ENCODE data around the gene VWF. TPM values are rescaled to one million over a fixed set of nuclear protein-coding genes. Genes with fewer than 3 reads are reported as not detected.

The VWF gene
- total RNA-seq, 4 donors from 2014 or later: 21.1 to 92.5 (median 49.7) TPM

DNA sequence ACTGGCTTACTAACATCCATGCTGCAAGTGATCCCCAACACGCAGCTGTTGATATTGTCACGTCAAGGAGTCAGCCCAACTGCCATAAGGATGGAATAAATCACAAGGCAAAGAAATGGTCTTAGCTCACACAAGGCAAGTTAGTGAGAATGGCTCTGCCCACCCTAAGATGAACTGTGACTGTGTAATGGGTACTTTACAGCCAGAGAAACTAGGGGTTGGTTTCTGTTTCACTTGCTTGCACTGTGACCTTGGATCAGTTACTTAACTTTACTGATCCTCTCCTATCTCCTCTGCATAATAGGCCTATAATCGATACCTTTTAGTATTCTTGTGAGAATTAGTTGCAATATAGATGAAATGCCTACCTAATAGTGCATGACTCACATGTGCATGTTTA lies 127.2 kb downstream of the VWF start:
- Histone ChIP-seq H3K4me1 (peaks cover 0 to 18% (median 0%) of the 10 kb centered on the region in 3 donors), H3K4me3 (no peak overlapping the region), H3K9me3 (no peaks in the 10 kb centered on the region), H3K27me3 (peaks cover 0 to 10% (median 0%) of the 10 kb centered on the region in 4 donors), H3K27ac (no peak overlapping the region), H3K36me3 (peaks cover 0 to 28% (median 0%) of the 10 kb centered on the region in 3 donors)
- DNase-seq: no peak
- intact Hi-C loops (cut with DNase I): no loop called here
- TF ChIP-seq, protein P1, sequence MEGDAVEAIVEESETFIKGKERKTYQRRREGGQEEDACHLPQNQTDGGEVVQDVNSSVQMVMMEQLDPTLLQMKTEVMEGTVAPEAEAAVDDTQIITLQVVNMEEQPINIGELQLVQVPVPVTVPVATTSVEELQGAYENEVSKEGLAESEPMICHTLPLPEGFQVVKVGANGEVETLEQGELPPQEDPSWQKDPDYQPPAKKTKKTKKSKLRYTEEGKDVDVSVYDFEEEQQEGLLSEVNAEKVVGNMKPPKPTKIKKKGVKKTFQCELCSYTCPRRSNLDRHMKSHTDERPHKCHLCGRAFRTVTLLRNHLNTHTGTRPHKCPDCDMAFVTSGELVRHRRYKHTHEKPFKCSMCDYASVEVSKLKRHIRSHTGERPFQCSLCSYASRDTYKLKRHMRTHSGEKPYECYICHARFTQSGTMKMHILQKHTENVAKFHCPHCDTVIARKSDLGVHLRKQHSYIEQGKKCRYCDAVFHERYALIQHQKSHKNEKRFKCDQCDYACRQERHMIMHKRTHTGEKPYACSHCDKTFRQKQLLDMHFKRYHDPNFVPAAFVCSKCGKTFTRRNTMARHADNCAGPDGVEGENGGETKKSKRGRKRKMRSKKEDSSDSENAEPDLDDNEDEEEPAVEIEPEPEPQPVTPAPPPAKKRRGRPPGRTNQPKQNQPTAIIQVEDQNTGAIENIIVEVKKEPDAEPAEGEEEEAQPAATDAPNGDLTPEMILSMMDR (IDR thresholded peaks at IDR 0.05): no peak
- no peak for TF ChIP-seq POLR2A (IDR thresholded peaks at IDR 0.05)
- WGBS, 2 donors: 96 to 97% methylated on average over 3 of the region's 3 CpGs

DNA sequence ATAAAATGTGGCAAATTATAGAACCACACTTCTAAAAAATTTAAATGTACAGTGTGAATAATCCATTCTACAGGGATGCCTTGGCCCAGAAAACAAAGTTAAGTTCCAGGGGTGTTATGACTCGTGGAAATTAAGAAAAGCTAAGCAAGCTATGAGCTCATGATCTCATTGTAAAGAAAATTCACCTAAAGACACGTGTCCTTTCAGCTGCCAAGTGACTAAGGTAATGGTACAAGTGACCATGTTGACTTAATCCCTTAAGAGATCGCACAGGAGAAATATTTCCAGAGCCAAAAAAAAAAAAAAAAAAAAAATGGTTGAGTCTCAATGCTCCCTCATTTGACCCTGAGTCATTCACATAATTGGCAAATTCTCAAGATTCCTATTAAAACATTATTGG lies 128.0 kb downstream of the VWF start:
- intact Hi-C loops (cut with DNase I): no loop called here
- 23 to 39% methylated on average over 3 of the region's 3 CpGs for WGBS, 2 donors
- Histone ChIP-seq H3K4me1 (peaks cover 0 to 18% (median 0%) of the 10 kb centered on the region in 3 donors), H3K4me3 (no peak overlapping the region), H3K36me3 (peaks cover 0 to 36% (median 0%) of the 10 kb centered on the region in 3 donors), H3K27me3 (peaks cover 0 to 10% (median 0%) of the 10 kb centered on the region in 4 donors), H3K9me3 (no peaks in the 10 kb centered on the region), H3K27ac (no peak overlapping the region)
- DNase-seq: no peak
- TF ChIP-seq POLR2A (IDR thresholded peaks at IDR 0.05): no peak
- TF ChIP-seq, protein P1 (IDR thresholded peaks at IDR 0.05): no peak

DNA sequence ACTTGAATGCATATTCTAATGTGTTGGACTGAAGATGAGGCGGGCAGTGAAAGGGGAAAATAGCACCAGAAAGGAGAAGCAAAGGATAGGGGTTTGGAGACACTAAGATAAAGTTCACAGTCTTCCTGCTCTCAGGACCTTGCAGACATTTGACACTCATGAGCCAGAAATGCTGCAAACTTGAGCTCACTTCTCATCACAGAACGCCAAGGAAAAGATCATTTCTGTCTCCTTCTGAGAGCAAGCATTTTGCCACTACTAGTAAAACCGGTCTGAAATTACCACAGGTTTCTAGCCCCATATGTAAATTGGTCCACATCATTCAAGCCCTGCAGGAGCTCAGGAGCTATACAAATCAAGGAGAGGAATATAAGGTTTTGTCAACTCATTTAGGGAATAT lies 134.8 kb downstream of the VWF start:
- intact Hi-C loops (cut with DNase I): loop anchor here (5.0 kb wide), 1 partner anchor 53 kb away; no protein-coding TSS in a partner anchor
- H3K4me1 ChIP-seq: peaks cover 0 to 8% (median 0%) of the 10 kb centered on the region in 3 donors
- H3K4me3 ChIP-seq: no peak overlapping the region
- no peak for TF ChIP-seq POLR2A (IDR thresholded peaks at IDR 0.05)
- TF ChIP-seq, protein P1 (IDR thresholded peaks at IDR 0.05): no peak
- H3K9me3 ChIP-seq: no peaks in the 10 kb centered on the region
- 84 to 93% methylated on average over 3 of the region's 3 CpGs for WGBS, 2 donors
- DNase-seq: no peak
- no peaks in the 10 kb centered on the region for H3K27me3 ChIP-seq
- H3K27ac ChIP-seq: no peak overlapping the region
- peaks cover 0 to 62% (median 0%) of the 10 kb centered on the region in 3 donors for H3K36me3 ChIP-seq

DNA sequence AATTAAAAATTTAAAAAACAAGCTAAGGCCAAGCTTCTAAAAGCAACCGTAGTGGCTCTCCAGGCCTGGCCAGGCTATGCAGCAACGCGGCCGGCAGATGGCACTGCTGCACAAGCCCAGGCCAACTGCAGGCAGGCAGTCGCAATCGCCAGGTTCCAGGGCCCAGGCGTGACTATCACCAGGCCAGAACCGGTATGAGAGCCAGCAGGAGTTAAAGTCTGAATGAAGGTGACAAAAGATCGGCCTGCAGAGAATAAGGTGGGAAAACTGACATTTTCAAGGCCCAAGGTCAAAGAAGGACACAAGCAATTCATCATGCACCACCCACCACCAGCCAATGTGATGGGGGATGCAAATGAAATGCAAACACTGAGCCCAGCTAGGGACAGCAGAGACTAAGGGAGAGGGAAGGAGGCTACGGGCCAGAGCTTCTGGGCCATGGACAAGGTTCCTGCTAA lies 135.8 kb downstream of the VWF start:
- no peak for DNase-seq
- 5 to 6% methylated on average over 8 to 10 of the region's 10 CpGs for WGBS, 2 donors
- no peaks in the 10 kb centered on the region for H3K27me3 ChIP-seq
- no peak overlapping the region for H3K27ac ChIP-seq
- peaks cover 0 to 4% (median 0%) of the 10 kb centered on the region in 3 donors for H3K4me1 ChIP-seq
- H3K9me3 ChIP-seq: no peaks in the 10 kb centered on the region
- no peak overlapping the region for H3K4me3 ChIP-seq
- H3K36me3 ChIP-seq: peaks cover 0 to 57% (median 0%) of the 10 kb centered on the region in 3 donors
- intact Hi-C loops (cut with DNase I): loop anchor here (5.0 kb wide), 1 partner anchor 54 kb away; no protein-coding TSS in a partner anchor
- TF ChIP-seq, protein P1 (IDR thresholded peaks at IDR 0.05): peak; percentile 88 to 97 (median 96)
- no peak for TF ChIP-seq POLR2A (IDR thresholded peaks at IDR 0.05)

DNA sequence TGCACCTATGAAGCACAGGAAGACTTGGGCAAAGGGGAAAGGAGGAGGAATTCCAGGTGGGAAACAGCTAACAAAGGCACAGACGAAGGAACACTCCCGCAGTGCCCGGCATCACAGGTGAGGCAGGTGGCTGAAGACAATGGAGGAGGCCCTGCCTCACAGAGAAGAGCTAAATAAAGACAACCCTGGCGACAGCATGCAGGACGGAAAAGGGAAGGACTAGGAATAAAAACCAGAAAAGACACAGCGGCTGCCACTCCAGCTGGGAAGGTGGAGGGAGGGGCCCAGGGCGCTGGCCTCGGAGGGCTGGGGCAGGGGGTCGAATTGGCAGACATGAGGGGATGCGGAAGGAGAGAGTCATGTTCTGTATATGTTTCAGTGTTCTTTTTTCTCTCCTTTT lies 136.4 kb downstream of the VWF start:
- no peak overlapping the region for H3K4me3 ChIP-seq
- no peaks in the 10 kb centered on the region for H3K9me3 ChIP-seq
- H3K27ac ChIP-seq: no peak overlapping the region
- TF ChIP-seq POLR2A (IDR thresholded peaks at IDR 0.05): no peak
- TF ChIP-seq, protein P1 (IDR thresholded peaks at IDR 0.05): no peak
- 61 to 70% methylated on average over 10 of the region's 10 CpGs for WGBS, 2 donors
- no peaks in the 10 kb centered on the region for H3K27me3 ChIP-seq
- H3K4me1 ChIP-seq: peaks cover 0 to 4% (median 0%) of the 10 kb centered on the region in 3 donors
- H3K36me3 ChIP-seq: peaks cover 0 to 51% (median 0%) of the 10 kb centered on the region in 3 donors
- intact Hi-C loops (cut with DNase I): loop anchor here (5.0 kb wide), 1 partner anchor 54 kb away; no protein-coding TSS in a partner anchor
- no peak for DNase-seq
